ENCODE results near the gene CINP. TPM values are rescaled to one million over a fixed set of nuclear protein-coding genes. Genes with fewer than 3 reads are reported as not detected.

Gene CINP
- total and polyA plus RNA-seq, 2 of the 8 experiments (the other 6 are each of a cell fraction or from before 2014, with no cell fraction given), result 47.8 to 51.6 TPM

GRCh38 chr14:102352213-102352612, 10.5 kb downstream of the CINP start (continued):
- no peak for TF ChIP-seq CHD7 (IDR thresholded peaks at IDR 0.05; ENCODE audit: insufficient replicate concordance, low read length)
- TF ChIP-seq SIN3A (conservative IDR thresholded peaks at IDR 0.05 in 1 of 2, IDR thresholded peaks at IDR 0.05 in 1 of 2; ENCODE audit: low read depth in 1 of 2, low read length in 2 of 2), result no peak
- TF ChIP-seq NANOG (IDR thresholded peaks at IDR 0.05; ENCODE audit: insufficient read depth, low read depth, low read length, poor library complexity, severe bottlenecking), result no peak
- no peak for TF ChIP-seq JUND (IDR thresholded peaks at IDR 0.05; ENCODE audit: low read length)
- no peak for TF ChIP-seq TAF1 (IDR thresholded peaks at IDR 0.05; ENCODE audit: low read depth, low read length)
- no peak for TF ChIP-seq BCL11A (IDR thresholded peaks at IDR 0.05; ENCODE audit: low read depth in 2 of 2, low read length in 2 of 2)
- TF ChIP-seq CREB1 (IDR thresholded peaks at IDR 0.05), result no peak
- no peak for TF ChIP-seq SAP30 (IDR thresholded peaks at IDR 0.05; ENCODE audit: insufficient read depth, insufficient replicate concordance, low read length)
- TF ChIP-seq, protein P1, sequence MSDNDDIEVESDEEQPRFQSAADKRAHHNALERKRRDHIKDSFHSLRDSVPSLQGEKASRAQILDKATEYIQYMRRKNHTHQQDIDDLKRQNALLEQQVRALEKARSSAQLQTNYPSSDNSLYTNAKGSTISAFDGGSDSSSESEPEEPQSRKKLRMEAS (IDR thresholded peaks at IDR 0.05), result no peak
- TF ChIP-seq JUN (IDR thresholded peaks at IDR 0.05; ENCODE audit: low read depth, low read length), result no peak
- TF ChIP-seq POLR2A (IDR thresholded peaks at IDR 0.05; ENCODE audit: control extremely low read depth in 1 of 2, low read depth in 2 of 2, low read length in 2 of 2), result no peak
- TF ChIP-seq SIRT6 (IDR thresholded peaks at IDR 0.05; ENCODE audit: low read length), result no peak
